Hematopoietic multipotent progenitor cell treated with erythropoietin and hydrocortisone succinate and interleukin-3 and kit ligand, for 4 days (in vitro differentiated cells): ENCODE results near the gene GATA5.
"Not testable (repeated sequence)": the region's sequence is repeated elsewhere in the genome, so short reads cannot be mapped to it uniquely, and the experiment has no call there.

ENCODE experiments used
- DNase-seq: peaks from one replicate; pipeline ENCODE4 v3.0.0-alpha.2; 2015

Gene GATA5

GRCh38 chr20:62428396-62429295 is 47.1 kb downstream of the GATA5 start:
- no peak for DNase-seq

DNA sequence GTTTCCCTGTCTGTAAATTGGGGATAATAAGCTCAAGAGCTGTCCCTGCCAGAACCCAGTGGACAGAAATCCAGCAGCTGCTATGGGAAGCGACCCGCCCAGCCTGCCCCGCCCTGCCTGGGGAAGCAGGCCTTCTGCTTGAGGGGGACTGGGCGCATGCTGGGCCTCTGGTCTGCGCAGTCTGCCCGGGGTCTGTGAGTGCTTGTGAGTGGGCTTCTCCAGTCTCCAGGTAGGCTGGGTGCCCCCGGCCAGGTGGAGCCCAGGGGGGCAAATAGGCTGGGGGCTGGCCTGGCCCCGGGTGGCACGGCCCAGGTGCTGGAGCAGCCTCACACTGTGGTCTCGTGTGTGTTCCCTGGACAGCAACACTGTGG is 47.8 kb downstream of the GATA5 start:
- DNase-seq: no peak

DNA sequence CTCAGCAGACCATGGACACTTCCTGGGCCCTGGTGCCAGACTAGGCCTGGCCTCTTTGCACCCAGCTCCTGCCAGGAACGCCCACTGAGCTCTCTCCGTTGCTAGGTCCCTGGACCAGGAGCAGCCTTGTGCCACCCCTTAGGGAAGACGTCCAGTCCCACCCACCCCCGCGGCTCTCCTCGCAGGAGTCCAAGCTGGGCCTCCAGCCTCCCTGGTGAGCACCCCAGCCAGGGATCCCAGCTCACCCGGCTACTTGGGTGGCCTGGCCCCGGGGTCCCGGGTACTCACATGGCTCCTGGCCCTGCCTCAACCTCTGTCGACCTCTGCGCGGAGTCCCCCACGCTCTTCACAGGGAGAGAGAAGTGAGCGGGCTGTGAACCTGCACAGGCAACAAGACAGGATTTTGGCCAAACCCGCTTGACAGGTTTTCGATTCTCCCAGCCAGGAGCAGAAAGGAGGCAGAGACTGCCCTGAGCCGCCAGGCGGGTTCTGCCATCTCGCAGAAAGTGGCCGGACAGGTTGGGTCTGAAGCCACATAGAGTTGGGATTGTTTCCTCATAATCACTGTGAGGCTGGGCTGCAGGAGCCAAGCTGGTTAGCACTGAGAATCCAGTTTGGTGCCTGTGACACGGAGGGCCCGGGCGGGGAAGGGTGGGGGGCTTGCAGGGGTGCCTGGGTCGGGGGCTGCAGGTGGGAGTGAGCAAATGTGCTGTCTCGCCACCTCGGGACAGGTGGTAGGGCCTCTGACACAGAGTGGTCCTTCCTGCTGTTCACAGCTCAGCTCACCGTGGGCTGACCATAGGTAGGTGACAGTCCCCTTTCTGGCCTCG is 48.4 kb downstream of the GATA5 start, which contains the start of gene RBBP8NL:
TSS of gene RBBP8NL (minus strand) at position 368 of the 830 bp plus-strand sequence. CDS start 7,892 bp downstream, outside the sequence.
- no peak for DNase-seq

DNA sequence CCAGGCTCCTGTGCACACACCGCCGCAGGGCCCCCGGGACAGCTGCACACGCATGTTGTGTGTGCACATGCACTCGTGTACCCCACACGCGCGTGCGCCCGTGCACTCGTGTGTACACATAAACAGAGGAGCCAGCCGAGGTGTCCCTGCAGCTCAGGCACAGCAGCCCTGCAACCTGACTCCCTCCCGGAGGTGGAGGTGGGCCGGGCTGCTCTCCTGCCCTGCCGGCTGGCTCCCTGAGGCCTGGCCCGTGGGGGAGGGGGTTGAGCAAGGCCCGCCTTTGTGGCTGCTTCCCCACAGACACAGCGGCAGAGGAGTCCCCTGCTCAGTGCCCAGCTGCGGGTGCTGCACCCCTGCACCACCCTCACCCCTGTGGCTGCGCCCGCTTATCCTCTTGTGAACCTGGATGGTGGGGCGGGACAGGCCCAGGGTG is 49.1 kb downstream of the GATA5 start:
- DNase-seq: no peak

- not testable (repeated sequence) for DNase-seq
Measured at GRCh38 chr20:62426059-62426348, 49.8 kb downstream of the GATA5 start.

DNA sequence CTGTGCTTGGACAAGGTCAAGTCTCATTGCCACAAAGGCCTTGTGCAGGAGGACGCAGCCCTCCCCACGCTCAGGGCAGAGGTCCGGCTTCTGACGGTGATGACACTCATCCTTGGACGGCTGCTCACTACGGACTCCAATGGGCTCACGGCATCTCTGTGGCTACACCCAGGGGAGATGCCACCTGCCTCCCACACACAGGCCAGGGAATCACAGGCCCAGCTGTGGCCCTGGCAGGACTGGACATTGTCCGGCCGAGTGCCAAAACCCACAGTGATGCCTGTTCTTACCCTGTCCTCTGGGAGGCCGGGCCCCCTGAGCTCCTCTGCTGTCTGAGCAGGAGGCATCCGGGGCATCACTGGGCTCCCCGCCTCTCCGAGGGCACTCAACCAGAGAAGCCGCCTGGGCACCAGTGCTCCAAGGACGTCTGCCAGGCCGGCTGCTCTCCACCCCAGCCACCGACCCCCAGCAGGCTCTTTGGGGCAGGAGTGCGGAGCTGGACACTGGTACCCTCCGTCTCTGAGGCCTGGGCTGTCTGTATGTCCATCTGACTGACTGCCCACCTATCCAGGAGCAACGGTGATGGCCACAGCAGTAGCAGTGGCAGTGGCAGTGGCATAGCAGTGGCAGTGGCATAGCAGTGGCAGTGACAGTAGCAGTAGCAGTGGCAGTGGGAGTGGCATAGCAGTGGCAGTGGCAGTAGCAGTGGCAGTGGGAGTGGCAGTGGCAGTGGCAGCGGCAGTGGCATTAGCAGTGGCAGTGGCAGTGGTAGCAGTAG is 50.3 kb downstream of the GATA5 start:
- no peak for DNase-seq

GRCh38 chr20:62424249-62425107 is 51.3 kb downstream of the GATA5 start:
- no peak for DNase-seq

DNA sequence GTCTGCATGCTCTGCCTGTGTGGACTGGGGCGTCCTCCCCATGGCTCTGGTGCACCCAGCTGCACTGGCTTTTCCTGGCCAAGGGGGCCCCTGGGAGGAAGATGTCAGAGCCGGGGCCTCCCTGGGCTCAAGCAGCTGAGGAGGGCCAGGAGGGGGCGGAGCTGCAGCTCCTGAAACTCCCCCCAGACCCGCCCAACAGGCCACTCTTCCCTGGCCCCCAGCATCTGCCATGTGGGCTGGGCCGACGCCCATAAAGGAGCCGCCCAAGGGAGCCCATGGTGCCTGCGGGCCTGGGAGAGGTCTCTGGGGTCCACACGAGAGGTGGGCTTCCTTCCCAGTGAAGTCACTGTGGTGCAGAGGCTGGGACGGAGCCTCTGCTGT is 52.5 kb downstream of the GATA5 start:
- peak; percentile 45 for DNase-seq

- no peak for DNase-seq
Measured at GRCh38 chr20:62422636-62423325, 53.0 kb downstream of the GATA5 start.

DNA sequence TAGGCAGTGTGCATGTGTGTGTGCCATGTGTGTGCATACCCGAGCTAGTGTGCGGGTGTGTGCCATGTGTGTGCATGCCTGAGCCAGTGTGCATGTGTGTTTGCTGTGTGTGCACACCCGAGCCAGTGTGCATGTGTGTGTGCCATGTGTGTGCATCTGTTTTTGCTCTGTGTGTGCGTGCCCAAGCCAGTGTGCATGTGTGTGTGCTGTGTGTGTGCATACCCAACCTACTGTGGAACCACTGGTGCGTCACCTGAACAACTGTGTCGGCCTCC is 54.1 kb downstream of the GATA5 start:
- DNase-seq: no peak

- DNase-seq: no peak
Measured at GRCh38 chr20:62420846-62421715, 54.7 kb downstream of the GATA5 start.

- DNase-seq: no peak
Measured at GRCh38 chr20:62419759-62420158, 56.0 kb downstream of the GATA5 start.

DNA sequence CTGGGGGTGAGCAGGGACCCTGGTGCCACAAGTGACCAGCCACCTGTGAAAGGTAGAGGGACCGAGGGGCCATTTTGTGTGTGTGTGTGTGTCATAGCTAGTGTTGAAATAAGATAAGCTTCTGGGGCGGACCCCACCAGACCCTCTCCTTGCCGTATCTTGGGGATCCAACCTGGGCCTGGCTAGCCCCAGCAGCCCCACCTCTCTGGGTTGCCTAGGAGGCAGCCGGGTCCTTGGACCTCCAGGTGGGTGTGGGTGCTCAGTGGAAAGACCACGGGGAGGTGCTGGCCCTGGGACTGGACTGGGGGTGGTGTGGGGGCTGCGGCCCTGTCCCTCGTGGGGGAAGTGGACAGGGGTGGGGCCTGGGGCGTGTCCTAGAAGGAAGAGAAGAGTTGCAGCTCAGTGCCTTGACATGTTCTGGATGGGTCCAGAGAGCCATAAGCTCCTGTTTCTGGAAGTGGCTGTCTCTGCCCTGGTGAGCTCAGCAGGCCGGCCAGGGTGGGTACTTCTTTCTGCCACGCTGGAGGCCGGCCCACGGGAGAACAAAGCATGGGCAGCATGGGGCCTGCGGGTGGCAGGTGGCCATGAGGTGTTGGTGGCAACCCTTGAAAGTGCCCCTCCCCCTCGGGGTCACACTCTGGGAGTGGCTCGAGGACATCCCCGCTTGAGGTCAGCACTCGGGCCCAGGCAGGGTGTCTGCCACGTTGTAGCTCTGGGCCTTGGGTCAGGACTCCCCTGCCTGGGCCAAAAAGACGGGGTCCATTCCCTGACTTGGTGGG is 56.9 kb downstream of the GATA5 start:
- no peak for DNase-seq

- no peak for DNase-seq
Measured at GRCh38 chr20:62417981-62418708, 57.6 kb downstream of the GATA5 start.

DNA sequence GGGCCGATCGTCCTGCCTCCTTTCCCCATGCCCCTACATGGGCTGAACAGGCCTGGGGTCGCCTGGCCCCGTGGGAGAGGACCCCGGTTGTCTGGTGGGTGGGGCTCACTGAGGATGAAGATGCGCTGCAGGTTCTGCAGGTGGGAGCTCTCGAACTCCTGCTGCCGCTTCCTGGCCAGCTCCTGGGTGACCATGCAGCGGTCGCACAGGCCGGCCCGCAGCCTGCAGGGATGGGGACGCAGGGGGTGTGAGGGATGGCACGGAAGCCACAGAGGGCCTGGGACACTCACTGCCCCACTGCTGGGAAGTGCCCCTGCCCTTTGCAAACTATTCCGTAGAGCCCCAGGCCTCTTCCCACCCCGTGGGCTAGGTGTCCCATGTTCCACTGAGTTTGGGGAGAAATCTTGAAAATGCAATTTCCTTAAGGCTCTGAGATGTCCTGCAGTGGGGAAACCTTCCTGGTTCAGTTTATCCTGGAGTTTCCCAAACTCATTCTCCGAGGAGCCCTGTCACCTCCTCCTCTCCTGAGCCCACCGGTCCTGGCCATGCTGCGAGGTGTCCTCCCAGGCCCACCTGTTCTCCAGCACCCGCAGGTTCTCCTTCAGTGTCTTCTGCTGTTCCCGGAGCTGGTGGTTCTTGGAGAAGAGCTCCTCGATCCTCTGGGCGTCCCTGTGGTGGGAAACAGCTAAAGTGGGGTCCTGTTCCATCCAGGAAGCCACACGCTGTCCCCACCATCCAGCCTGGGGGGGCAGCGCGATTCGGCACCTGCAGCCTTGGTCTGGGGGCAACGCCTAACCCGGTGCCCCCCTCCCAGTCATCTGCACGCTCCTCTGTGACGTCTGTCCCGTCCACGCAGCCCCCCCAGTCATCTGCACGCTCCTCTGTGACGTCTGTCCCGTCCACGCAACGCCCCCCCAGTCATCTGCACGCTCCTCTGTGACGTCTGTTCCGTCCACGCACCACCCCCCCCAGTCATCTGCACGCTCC is 58.9 kb downstream of the GATA5 start:
- DNase-seq: no peak

DNA sequence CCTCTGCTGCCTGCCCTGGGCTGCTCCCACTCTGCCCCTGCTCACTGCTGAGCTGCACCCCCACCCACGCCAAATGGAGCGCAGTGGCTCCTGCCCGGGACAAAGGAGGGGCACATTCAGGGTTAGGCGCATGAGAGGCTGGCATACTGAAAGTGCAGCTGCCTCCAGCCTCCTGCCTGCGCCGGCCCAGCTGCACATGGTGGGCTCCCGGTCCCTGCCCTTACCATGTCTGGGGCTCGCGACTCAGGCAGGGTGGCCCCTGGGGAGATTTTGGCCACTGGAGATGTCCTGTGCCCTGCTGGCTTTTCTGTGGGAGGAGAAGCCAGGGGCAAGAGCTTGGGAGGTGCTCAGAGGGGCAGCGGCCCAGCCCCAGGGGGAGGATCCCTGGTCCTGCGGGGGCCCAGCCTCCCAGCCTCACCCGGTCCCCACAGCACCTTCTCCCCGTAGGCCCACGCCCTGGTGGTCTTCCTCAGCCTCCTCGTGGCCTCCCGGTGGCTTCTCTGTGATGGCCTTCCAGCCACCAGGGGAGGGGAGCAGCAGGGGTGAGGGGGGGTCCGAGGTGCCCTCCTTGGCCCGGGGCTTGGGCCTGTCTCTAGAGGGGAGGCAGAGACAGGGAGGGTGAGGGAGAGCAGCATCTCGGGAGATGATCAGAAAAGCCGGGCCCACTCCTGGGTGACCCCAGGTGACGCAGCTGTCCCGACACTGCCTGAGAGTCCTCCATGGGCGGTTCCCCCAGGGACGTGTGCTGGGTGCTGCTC is 60.3 kb downstream of the GATA5 start:
- DNase-seq: no peak

- DNase-seq: peak; percentile 33
Measured at GRCh38 chr20:62413896-62414481, 61.8 kb downstream of the GATA5 start.
